ENCODE measurements around the gene TMEM212. TPM values are rescaled to one million over a fixed set of nuclear protein-coding genes. Genes with fewer than 3 reads are reported as not detected.
A peak's percentile ranks its signal among the peaks of the same experiment; 100 is the strongest.

The TMEM212 gene
- total and polyA plus RNA-seq, 2 of the 13 experiments (the other 11 are each of a cell fraction or from before 2014, with no cell fraction given) = not detected

DNA sequence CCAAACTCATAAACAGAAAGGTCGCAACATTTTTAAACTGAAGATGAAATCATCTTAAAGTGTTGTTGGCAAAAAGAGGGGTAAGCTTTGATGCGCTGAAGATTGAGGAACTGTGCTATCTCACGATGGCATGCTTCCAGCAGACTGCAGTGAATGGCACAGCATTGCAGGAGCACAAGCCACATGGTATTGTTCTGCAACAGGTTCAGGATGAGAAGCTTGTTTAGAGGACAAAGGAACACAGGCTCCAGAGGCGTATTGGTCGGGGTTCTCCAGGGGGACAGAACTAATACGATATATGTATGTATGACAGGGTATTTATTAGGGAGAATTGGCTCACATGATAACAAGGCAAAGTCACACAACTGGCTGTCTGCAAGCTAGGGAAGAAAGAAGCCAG is 19.0 kb upstream of the TMEM212 start:
- CTCF ChIA-PET (ENCODE audit: low intra/inter-chr PET ratio, low total read pairs) = no interaction called here
- Histone ChIP-seq H3K79me2 (ENCODE audit: insufficient read depth, low read length) (no peaks in the 10 kb centered on the region), H3K27ac (ENCODE audit: extremely low read length, insufficient read depth, low read length) (peak overlapping the region; percentile 21), H3K4me3 (replicated peaks in 1 of 3; ENCODE audit: insufficient read depth in 1 of 3, low read depth in 2 of 3, low read length in 3 of 3) (no peak overlapping the region), H4K20me1 (ENCODE audit: insufficient read depth, low read length) (no peaks in the 10 kb centered on the region), H3K9ac (ENCODE audit: insufficient read depth, low read depth, low read length) (no peak overlapping the region), H3K27me3 (ENCODE audit: control insufficient read depth in 1 of 2, insufficient read depth in 2 of 2, low read length in 2 of 2) (no peaks in the 10 kb centered on the region), H3K9me3 (ENCODE audit: low read length) (no peaks in the 10 kb centered on the region), H3K36me3 (replicated peaks in 1 of 2; ENCODE audit: control insufficient read depth in 1 of 2, insufficient read depth in 2 of 2, low read length in 2 of 2) (no peaks in the 10 kb centered on the region), H3K4me2 (ENCODE audit: low read depth, low read length) (no peak overlapping the region), H2AFZ (ENCODE audit: low read length) (no peak overlapping the region), H3K4me1 (ENCODE audit: insufficient read depth, low read length) (peaks cover 79% of the 10 kb centered on the region)
- FAIRE-seq (no peak), ATAC-seq (no peak), DNase-seq (ENCODE audit: low spot score) (no peak)
- in situ Hi-C loops (cut with HindIII; ENCODE audit: extremely low pct_ligation_motif_present, low pct_unique_long_range_greater_than_20kb) = no loop called here
- WGBS (ENCODE audit: low lambda C conversion rate) = 93% methylated on average over 6 of the region's 6 CpGs
- intact Hi-C loops (cut with micrococcal nuclease; ENCODE audit: unreplicated experiment) = loop anchor here (2.0 kb wide), 1 partner anchor 13 kb away; the partner anchor contains the start of gene PLD1
- POLR2A ChIA-PET = interaction anchor here (2.4 to 4.1 kb wide), 2 partner anchors 14 to 17 kb away, joined by 14 to 59 read pairs; partner anchors contain the start of gene PLD1
- BruUV-seq (replicated peaks) = no TSS peak
- TF ChIP-seq ISL2 (CRISPR knock-in tag; IDR thresholded peaks at IDR 0.05) (no peak), ZNF24 (IDR thresholded peaks at IDR 0.05) (no peak), MAFG (CRISPR knock-in tag; IDR thresholded peaks at IDR 0.05) (no peak), ZNF816 (CRISPR knock-in tag; IDR thresholded peaks at IDR 0.05; ENCODE audit: borderline replicate concordance) (no peak), ZKSCAN8 (CRISPR knock-in tag; IDR thresholded peaks at IDR 0.05; ENCODE audit: borderline replicate concordance) (no peak), ZBTB3 (CRISPR knock-in tag; IDR thresholded peaks at IDR 0.05; ENCODE audit: borderline replicate concordance, low read depth) (no peak), JDP2 (CRISPR knock-in tag; IDR thresholded peaks at IDR 0.05; ENCODE audit: borderline replicate concordance) (no peak)
- TF ChIP-seq, protein P1, sequence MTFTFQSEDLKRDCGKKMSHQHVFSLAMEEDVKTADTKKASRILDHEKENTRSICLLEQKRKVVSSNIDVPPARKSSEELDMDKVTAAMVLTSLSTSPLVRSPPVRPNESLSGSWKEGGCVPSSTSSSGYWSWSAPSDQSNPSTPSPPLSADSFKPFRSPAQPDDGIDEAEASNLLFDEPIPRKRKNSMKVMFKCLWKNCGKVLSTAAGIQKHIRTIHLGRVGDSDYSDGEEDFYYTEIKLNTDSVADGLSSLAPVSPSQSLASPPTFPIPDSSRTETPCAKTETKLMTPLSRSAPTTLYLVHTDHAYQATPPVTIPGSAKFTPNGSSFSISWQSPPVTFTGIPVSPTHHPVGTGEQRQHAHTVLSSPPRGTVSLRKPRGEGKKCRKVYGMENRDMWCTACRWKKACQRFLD (CRISPR knock-in tag; IDR thresholded peaks at IDR 0.05; ENCODE audit: borderline replicate concordance) = no peak
- TF ChIP-seq, protein P2, sequence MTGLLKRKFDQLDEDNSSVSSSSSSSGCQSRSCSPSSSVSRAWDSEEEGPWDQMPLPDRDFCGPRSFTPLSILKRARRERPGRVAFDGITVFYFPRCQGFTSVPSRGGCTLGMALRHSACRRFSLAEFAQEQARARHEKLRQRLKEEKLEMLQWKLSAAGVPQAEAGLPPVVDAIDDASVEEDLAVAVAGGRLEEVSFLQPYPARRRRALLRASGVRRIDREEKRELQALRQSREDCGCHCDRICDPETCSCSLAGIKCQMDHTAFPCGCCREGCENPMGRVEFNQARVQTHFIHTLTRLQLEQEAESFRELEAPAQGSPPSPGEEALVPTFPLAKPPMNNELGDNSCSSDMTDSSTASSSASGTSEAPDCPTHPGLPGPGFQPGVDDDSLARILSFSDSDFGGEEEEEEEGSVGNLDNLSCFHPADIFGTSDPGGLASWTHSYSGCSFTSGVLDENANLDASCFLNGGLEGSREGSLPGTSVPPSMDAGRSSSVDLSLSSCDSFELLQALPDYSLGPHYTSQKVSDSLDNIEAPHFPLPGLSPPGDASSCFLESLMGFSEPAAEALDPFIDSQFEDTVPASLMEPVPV (CRISPR knock-in tag; IDR thresholded peaks at IDR 0.05) = no peak

Measured in HepG2 (cell line).